SH-SY5Y (cell line): ENCODE results near the gene MACF1.

Experiments
- GATA2 ChIP-seq: IDR thresholded peaks from 2 replicates; pipeline ENCODE4 v1.6.1; 2011; ENCODE audit warnings: mild to moderate bottlenecking, low read depth, low read length
- GATA3 ChIP-seq: IDR thresholded peaks from 2 replicates; pipeline ENCODE4 v1.6.1; 2011; ENCODE audit warnings: low read depth, mild to moderate bottlenecking, low read length, moderate library complexity

- TF ChIP-seq GATA2 (no peak), GATA3 (no peak)
Observed at GRCh38 chr1:39258925-39259244, 54.4 kb downstream of the MACF1 start.
